DMS53 treated with DMSO at 0.1 percent for 48 hours (cell line): ENCODE data around the gene SLC44A1.

Experiments used
- DNase-seq: peaks from one replicate; lab custom pipeline; 2025; ENCODE audit not compliant: unreplicated experiment; lab: John Stamatoyannopoulos, UW

The SLC44A1 gene

DNA sequence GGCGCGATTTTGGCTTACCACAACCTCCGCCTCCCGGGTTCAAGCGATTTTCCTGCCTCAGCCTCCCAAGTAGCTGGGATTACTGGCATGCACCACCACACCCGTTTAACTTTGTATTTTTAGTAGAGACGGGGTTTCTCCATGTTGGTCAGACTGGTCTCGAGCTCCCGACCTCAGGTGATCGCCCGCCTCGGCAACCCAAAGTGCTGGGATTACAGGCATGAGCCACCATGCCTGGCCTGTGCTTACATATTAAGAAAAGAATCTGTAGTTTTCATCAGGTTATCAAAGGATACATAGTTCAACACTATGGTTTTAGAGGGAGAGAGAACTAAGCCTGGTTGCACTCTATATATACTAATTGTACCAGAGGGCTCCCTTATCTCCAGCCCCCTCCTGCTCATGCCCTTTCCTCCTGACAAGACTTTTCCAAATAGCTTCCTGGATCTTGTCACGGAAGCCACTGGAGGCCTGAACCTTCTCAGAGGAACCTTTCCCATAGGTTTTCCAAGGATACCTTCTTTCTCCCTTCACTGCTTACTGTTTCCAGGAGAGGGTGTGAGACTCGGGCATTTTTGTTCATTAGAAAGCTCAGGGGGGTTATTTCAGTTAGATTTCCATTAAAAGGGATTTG is 53.1 kb downstream of the SLC44A1 start:
- no peak for DNase-seq

- peak; percentile 8 for DNase-seq
Measured at GRCh38 chr9:105299190-105299854, 54.9 kb downstream of the SLC44A1 start.

- DNase-seq, result no peak
Measured at GRCh38 chr9:105302728-105303127, 58.3 kb downstream of the SLC44A1 start.

- no peak for DNase-seq
Measured at GRCh38 chr9:105305856-105306255, 61.4 kb downstream of the SLC44A1 start.

GRCh38 chr9:105306351-105307140 is 62.1 kb downstream of the SLC44A1 start:
- DNase-seq, result no peak

- DNase-seq, result no peak
Measured at GRCh38 chr9:105307591-105308130, 63.2 kb downstream of the SLC44A1 start.

- DNase-seq, result no peak
Measured at GRCh38 chr9:105308461-105309341, 64.2 kb downstream of the SLC44A1 start.

GRCh38 chr9:105309531-105309931 is 65.1 kb downstream of the SLC44A1 start:
- DNase-seq, result no peak

GRCh38 chr9:105311306-105311705 is 66.9 kb downstream of the SLC44A1 start:
- peak; percentile 15 for DNase-seq

DNA sequence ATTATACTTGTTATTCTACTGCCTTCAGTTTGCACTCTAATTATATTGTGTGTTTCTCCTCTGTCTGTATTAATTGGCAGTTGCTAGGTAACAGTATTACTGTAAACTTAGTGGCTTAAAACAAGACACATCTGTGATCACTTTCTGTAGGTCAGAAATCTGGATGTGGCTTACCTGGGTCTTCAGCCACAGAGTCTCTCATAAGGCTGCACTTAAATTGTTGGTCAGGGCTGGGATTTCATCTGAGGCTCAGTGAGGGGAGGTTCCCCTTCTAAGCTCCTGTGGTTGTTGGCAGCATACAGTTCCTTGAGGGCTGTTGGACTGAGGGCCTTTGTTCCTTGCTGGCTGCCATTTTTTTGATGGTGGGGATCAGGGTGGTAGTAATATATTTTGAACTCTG is 68.8 kb downstream of the SLC44A1 start:
- no peak for DNase-seq

- DNase-seq, result no peak
Measured at GRCh38 chr9:105316703-105317102, 72.3 kb downstream of the SLC44A1 start.

- DNase-seq, result peak; percentile 88
Measured at GRCh38 chr9:105318729-105319191, 74.3 kb downstream of the SLC44A1 start.

GRCh38 chr9:105319202-105319813 is 74.9 kb downstream of the SLC44A1 start:
- no peak for DNase-seq

- DNase-seq, result no peak
Measured at GRCh38 chr9:105320568-105320967, 76.1 kb downstream of the SLC44A1 start.

GRCh38 chr9:105328296-105328695 is 83.8 kb downstream of the SLC44A1 start:
- DNase-seq, result no peak

DNA sequence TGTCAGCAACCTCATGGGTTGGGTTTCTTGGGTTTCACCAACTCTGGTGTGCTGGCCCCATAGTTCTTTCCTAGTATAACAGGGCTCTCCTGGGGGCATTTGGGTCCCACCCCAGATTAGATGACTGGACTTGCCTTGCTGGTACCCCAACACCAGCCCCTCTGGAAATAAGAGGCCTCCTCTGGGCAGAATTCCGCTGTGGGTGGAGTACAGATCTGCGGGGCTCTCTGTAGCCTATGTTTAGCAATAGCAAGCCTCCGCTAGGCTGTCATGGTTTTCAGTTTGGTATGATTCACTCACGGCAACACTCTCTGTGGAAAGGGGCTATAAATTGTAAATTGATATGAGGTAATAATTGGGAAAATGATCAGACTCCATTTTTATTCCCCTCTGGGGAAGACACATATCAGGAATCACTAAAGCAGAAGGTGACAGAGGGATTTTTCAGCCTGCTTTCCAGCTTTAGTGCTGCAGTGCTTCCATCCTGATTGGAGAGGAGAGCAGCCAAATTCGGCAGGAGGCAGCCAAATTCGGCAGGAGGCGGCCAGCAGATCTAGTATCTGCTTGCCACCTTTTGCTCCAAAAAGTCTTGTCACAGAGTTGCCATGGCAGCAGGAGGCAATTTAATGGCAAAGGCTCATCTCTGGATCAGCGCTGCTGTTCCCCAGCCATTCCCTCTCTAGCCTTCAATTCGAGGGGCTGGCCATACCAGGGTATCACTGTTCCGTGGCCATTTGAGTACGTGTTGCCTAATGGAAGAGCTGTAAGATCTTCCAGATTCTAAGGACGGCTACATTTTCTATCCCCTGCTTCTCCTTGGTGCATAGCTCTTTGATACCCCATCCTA is 84.6 kb downstream of the SLC44A1 start:
- DNase-seq, result no peak

GRCh38 chr9:105329719-105330062 is 85.2 kb downstream of the SLC44A1 start:
- DNase-seq, result no peak

GRCh38 chr9:105330201-105330600 is 85.8 kb downstream of the SLC44A1 start:
- DNase-seq, result no peak

- DNase-seq, result no peak
Measured at GRCh38 chr9:105330755-105331154, 86.3 kb downstream of the SLC44A1 start.
